GM23248 (cell line): ENCODE measurements around the gene TMX2.

Experiments used
- EZH2 ChIP-seq: fragments of 200-600 bp; sonication (generic); IDR thresholded peaks from 2 replicates; pipeline ENCODE4 v1.6.1; 2018; ENCODE audit warnings: antibody characterized with exemption, mild to moderate bottlenecking; ENCODE audit not compliant: insufficient read depth, poor library complexity, severe bottlenecking
- EZH2phosphoT487 ChIP-seq: fragments of 200-600 bp; sonication (generic); IDR thresholded peaks from 2 replicates; pipeline ENCODE4 v1.6.1; 2018; ENCODE audit warnings: antibody characterized with exemption, moderate library complexity, mild to moderate bottlenecking, low read depth; ENCODE audit not compliant: insufficient read depth

GRCh38 chr11:57764972-57765371, 52.6 kb downstream of the TMX2 start:
- no peak for TF ChIP-seq EZH2phosphoT487
- no peak for TF ChIP-seq EZH2
